Amniotic stem cell (primary cell): ENCODE data around the gene RUNX1.

Source experiments
- DNase-seq: peaks from one replicate; lab custom pipeline; 2025; lab: John Stamatoyannopoulos, UW

The RUNX1 gene

GRCh38 chr21:34825101-34825500, 224.0 kb downstream of the RUNX1 start:
- DNase-seq, result no peak

GRCh38 chr21:34824314-34824713, 224.8 kb downstream of the RUNX1 start:
- no peak for DNase-seq

- DNase-seq, result no peak
Measured at GRCh38 chr21:34822942-34823341, 226.2 kb downstream of the RUNX1 start.

GRCh38 chr21:34822168-34822567, 226.9 kb downstream of the RUNX1 start:
- no peak for DNase-seq

- no peak for DNase-seq
Measured at GRCh38 chr21:34821717-34822116, 227.4 kb downstream of the RUNX1 start.

GRCh38 chr21:34820051-34820450, 229.1 kb downstream of the RUNX1 start:
- no peak for DNase-seq

- DNase-seq, result no peak
Measured at GRCh38 chr21:34819357-34819999, 229.6 kb downstream of the RUNX1 start.

GRCh38 chr21:34818662-34819158, 230.4 kb downstream of the RUNX1 start:
- no peak for DNase-seq

- no peak for DNase-seq
Measured at GRCh38 chr21:34817821-34818661, 231.1 kb downstream of the RUNX1 start.

- DNase-seq, result no peak
Measured at GRCh38 chr21:34815831-34816705, 233.0 kb downstream of the RUNX1 start.

- no peak for DNase-seq
Measured at GRCh38 chr21:34814529-34814951, 234.6 kb downstream of the RUNX1 start.

- no peak for DNase-seq
Measured at GRCh38 chr21:34813266-34813894, 235.7 kb downstream of the RUNX1 start.

- DNase-seq, result peak; percentile 76
Measured at GRCh38 chr21:34812504-34813265, 236.4 kb downstream of the RUNX1 start.

- no peak for DNase-seq
Measured at GRCh38 chr21:34811368-34811767, 237.7 kb downstream of the RUNX1 start.

GRCh38 chr21:34810786-34811185, 238.3 kb downstream of the RUNX1 start:
- DNase-seq, result no peak

GRCh38 chr21:34809822-34810221, 239.3 kb downstream of the RUNX1 start:
- no peak for DNase-seq

- no peak for DNase-seq
Measured at GRCh38 chr21:34808569-34809204, 240.4 kb downstream of the RUNX1 start.

- DNase-seq, result peak; percentile 79
Measured at GRCh38 chr21:34807881-34808568, 241.1 kb downstream of the RUNX1 start.

GRCh38 chr21:34807146-34807880, 241.8 kb downstream of the RUNX1 start:
- peak; percentile 73 for DNase-seq
